A549 treated with Hydrocortisone at 1 μM for 4 hours (cell line): ENCODE data around the gene LCN15. TPM values are rescaled to one million over a fixed set of nuclear protein-coding genes. Genes with fewer than 3 reads are reported as not detected.

Source experiments
- total RNA-seq: library from RNA; stranded (reverse); fragments of 200-300 nt; extraction: Qiagen RNA extraction; gene quantifications from 5 replicates; pipeline ENCODE4 v1.2.3, GENCODE V29; 2022

LCN15 gene
- 0.03 to 0.13 TPM in 2 of 5 replicates, not detected in the others for total RNA-seq

GRCh38 chr9:136764301-136764891, at the start of gene LCN15:
Gene LCN15 (minus strand): TSS chr9:136764518. CDS start chr9:136764488, 30 bp downstream.

GRCh38 chr9:136807281-136808074, 43.2 kb upstream of the LCN15 start, which contains the start of gene RABL6:
Gene RABL6 (plus strand): TSS chr9:136807948. CDS start chr9:136808197, 249 bp downstream.

GRCh38 chr9:136796238-136796774, 32.0 kb upstream of the LCN15 start, which contains the start of gene CCDC183:
Gene CCDC183 (plus strand): TSS chr9:136796338. CDS start chr9:136796398, 60 bp downstream.

GRCh38 chr9:136790640-136791515, 26.6 kb upstream of the LCN15 start, which contains the start of gene TMEM141:
Gene TMEM141 (plus strand): TSS chr9:136791344. CDS start chr9:136791371, 27 bp downstream.

GRCh38 chr9:136748201-136748600, 16.1 kb downstream of the LCN15 start, which contains the start of gene LCN6:
Gene LCN6 (minus strand): TSS chr9:136748525. CDS start chr9:136748483, 42 bp downstream.

GRCh38 chr9:136742591-136743391, 21.5 kb downstream of the LCN15 start, which contains the start of gene LCN10:
Gene LCN10 (minus strand): TSS chr9:136742940. CDS start chr9:136742903, 37 bp downstream.

GRCh38 chr9:136711751-136712689, 52.3 kb downstream of the LCN15 start, which contains the start of gene DIPK1B:
Gene DIPK1B (plus strand): TSS chr9:136712572. CDS start chr9:136712666, 94 bp downstream.

Other genes with a start within 250 kb of the LCN15 start
- 9.3 to 12.0 TPM (median 11.1 TPM) in 5 replicates for gene NOTCH1, start 218.5 kb downstream of the LCN15 start, total RNA-seq
- gene EGFL7, start 101.6 kb downstream of the LCN15 start, total RNA-seq: 35.0 to 59.2 TPM (median 54.3 TPM) in 5 replicates
- 72.0 to 106 TPM (median 101 TPM) in 5 replicates for gene AGPAT2, start 77.1 kb downstream of the LCN15 start, total RNA-seq
- 6.4 to 9.1 TPM (median 8.0 TPM) in 5 replicates for gene DIPK1B, start 51.9 kb downstream of the LCN15 start, total RNA-seq
- not detected in 5 replicates for gene LCN10, start 21.6 kb downstream of the LCN15 start, total RNA-seq
- not detected in 5 replicates for gene LCN6, start 16.0 kb downstream of the LCN15 start, total RNA-seq
- gene LCN8, start 6.3 kb downstream of the LCN15 start, total RNA-seq: not detected in 5 replicates
- 60.3 to 79.3 TPM (median 78.5 TPM) in 5 replicates for gene TMEM141, start 26.8 kb upstream of the LCN15 start, total RNA-seq
- 0.18 to 0.63 TPM (median 0.44 TPM) in 5 replicates for gene CCDC183, start 31.8 kb upstream of the LCN15 start, total RNA-seq
- 67.0 to 82.1 TPM (median 78.1 TPM) in 5 replicates for gene RABL6, start 43.4 kb upstream of the LCN15 start, total RNA-seq
- 3.4 to 4.3 TPM (median 4.0 TPM) in 5 replicates for gene AJM1, start 78.0 kb upstream of the LCN15 start, total RNA-seq
- 221 to 341 TPM (median 305 TPM) in 5 replicates for gene PHPT1, start 84.9 kb upstream of the LCN15 start, total RNA-seq
- gene MAMDC4, start 87.8 kb upstream of the LCN15 start, total RNA-seq: 2.6 to 4.2 TPM (median 4.0 TPM) in 5 replicates
- 387 to 521 TPM (median 446 TPM) in 5 replicates for gene EDF1, start 101.8 kb upstream of the LCN15 start, total RNA-seq
- 43.3 to 61.4 TPM (median 48.8 TPM) in 5 replicates for gene TRAF2, start 122.0 kb upstream of the LCN15 start, total RNA-seq
- 71.5 to 97.8 TPM (median 91.7 TPM) in 5 replicates for gene FBXW5, start 180.2 kb upstream of the LCN15 start, total RNA-seq
- gene C8G, start 180.7 kb upstream of the LCN15 start, total RNA-seq: 0.62 to 1.7 TPM (median 1.2 TPM) in 5 replicates
- 0.46 to 1.6 TPM (median 1.2 TPM) in 5 replicates for gene LCN12, start 187.8 kb upstream of the LCN15 start, total RNA-seq
- gene PTGDS, start 213.0 kb upstream of the LCN15 start, total RNA-seq: 0.55 to 0.77 TPM (median 0.67 TPM) in 5 replicates
- gene LCNL1, start 218.5 kb upstream of the LCN15 start, total RNA-seq: 0.08 to 0.16 TPM (median 0.13 TPM) in 5 replicates
- 46.7 to 85.5 TPM (median 74.2 TPM) in 5 replicates for gene PAXX, start 227.9 kb upstream of the LCN15 start, total RNA-seq
- 2.3 to 5.7 TPM (median 4.6 TPM) in 5 replicates for gene CLIC3, start 232.1 kb upstream of the LCN15 start, total RNA-seq